ENCODE results near the gene HRH1. TPM values are rescaled to one million over a fixed set of nuclear protein-coding genes. Genes with fewer than 3 reads are reported as not detected.
A peak's percentile ranks its signal among the peaks of the same experiment; 100 is the strongest.

HRH1 gene
- total RNA-seq, 1 experiment from 2014 or later: 7.0 TPM

DNA sequence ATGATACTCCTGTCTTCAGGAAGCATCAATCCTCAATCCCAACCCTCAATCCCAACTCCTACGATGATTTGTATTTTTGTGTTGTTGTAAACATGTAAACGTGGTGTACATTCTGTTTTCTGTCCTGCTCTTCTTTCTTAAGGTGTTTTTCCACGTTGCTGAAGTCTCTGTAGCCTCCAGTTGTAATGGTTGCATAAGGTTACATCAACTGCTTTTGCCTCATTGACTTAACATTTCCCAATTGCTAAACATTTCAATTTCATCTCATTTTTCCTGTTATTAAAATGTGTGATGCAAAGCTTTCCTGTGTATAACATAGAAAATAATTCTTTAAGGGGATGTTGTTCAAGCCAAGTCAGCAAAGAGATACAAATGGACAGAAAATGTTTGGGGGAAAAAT, 33.4 kb downstream of the HRH1 start:
- DNase-seq (ENCODE audit: low read depth, low spot score) (no peak), ATAC-seq (no peak)
- no TSS peak for BruUV-seq (replicated peaks)
- Histone ChIP-seq H3K9me2 (ENCODE audit: insufficient read depth) (no peaks in the 10 kb centered on the region), H4K20me1 (ENCODE audit: insufficient read depth) (no peaks in the 10 kb centered on the region), H3K9me3 (ENCODE audit: control insufficient read depth in 1 of 2, insufficient read depth in 1 of 2, low read depth in 1 of 2, low read length in 2 of 2) (no peaks in the 10 kb centered on the region), H2AFZ (ENCODE audit: low read depth, low read length, poor library complexity, severe bottlenecking) (no peak overlapping the region), H3K9ac (ENCODE audit: low read length) (no peak overlapping the region), H3K4me3 (replicated peaks in 1 of 2; ENCODE audit: low read depth in 1 of 2, low read length in 2 of 2) (no peak overlapping the region), H3K4me1 (ENCODE audit: control insufficient read depth in 1 of 2, insufficient read depth in 2 of 2, low read length in 2 of 2) (peaks cover 27 to 41% of the 10 kb centered on the region in 2 experiments), H3K36me3 (ENCODE audit: control insufficient read depth in 1 of 2, insufficient read depth in 2 of 2, low read length in 2 of 2) (no peaks in the 10 kb centered on the region), H3K27me3 (ENCODE audit: insufficient read depth, low read length) (no peaks in the 10 kb centered on the region), H3K4me2 (ENCODE audit: low read length) (no peak overlapping the region), H3K27ac (ENCODE audit: low read depth, low read length) (no peak overlapping the region), H3K79me2 (ENCODE audit: insufficient read depth, low read length) (no peaks in the 10 kb centered on the region)
- TF ChIP-seq CEBPB (IDR thresholded peaks at IDR 0.05; ENCODE audit: low read depth) (peak; percentile 51; the same call in 1 of the 2 replicates), EGR1 (IDR thresholded peaks at IDR 0.05; ENCODE audit: low read depth) (no peak)
- intact Hi-C loops (cut with micrococcal nuclease): no loop called here
- ChIA-PET CTCF (no interaction called here), POLR2A (no interaction called here), RAD21 (ENCODE audit: low non-redundant PET in 1 of 2, low total read pairs in 2 of 2, uncharacterized antibody in 2 of 2, unreplicated experiment in 2 of 2) (no interaction called here)

DNA sequence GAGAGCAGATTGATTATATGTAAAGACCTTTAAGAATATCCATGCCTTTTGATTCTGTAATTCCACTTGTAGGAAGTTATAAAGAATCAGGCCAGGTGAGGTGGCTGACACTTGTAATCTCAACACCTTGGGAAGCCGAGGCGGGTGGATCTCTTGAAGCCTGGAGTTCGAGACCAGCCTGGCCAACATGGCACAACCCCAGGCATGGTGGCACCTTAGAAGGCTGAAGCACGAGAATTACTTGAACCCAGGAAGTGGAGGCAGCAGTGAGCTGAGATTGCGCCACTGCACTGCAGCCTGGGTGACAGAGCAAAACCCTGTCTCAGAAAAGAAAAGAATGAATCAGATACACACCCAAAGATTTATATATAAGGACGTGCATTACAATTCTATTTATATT, 33.9 kb downstream of the HRH1 start:
- no peak for ATAC-seq
- peaks cover 27 to 40% of the 10 kb centered on the region in 2 experiments for H3K4me1 ChIP-seq (ENCODE audit: control insufficient read depth in 1 of 2, insufficient read depth in 2 of 2, low read length in 2 of 2)
- no peak overlapping the region for H3K27ac ChIP-seq (ENCODE audit: low read depth, low read length)
- no peak overlapping the region for H2AFZ ChIP-seq (ENCODE audit: low read depth, low read length, poor library complexity, severe bottlenecking)
- H3K9me2 ChIP-seq (ENCODE audit: insufficient read depth): no peaks in the 10 kb centered on the region
- no peaks in the 10 kb centered on the region for H3K36me3 ChIP-seq (ENCODE audit: control insufficient read depth in 1 of 2, insufficient read depth in 2 of 2, low read length in 2 of 2)
- POLR2A ChIA-PET: no interaction called here
- CTCF ChIA-PET: no interaction called here
- no peaks in the 10 kb centered on the region for H3K9me3 ChIP-seq (ENCODE audit: control insufficient read depth in 1 of 2, insufficient read depth in 1 of 2, low read depth in 1 of 2, low read length in 2 of 2)
- no peaks in the 10 kb centered on the region for H3K79me2 ChIP-seq (ENCODE audit: insufficient read depth, low read length)
- no TSS peak for BruUV-seq (replicated peaks)
- no peaks in the 10 kb centered on the region for H3K27me3 ChIP-seq (ENCODE audit: insufficient read depth, low read length)
- no peak overlapping the region for H3K4me3 ChIP-seq (replicated peaks in 1 of 2; ENCODE audit: low read depth in 1 of 2, low read length in 2 of 2)
- H3K9ac ChIP-seq (ENCODE audit: low read length): no peak overlapping the region
- no peaks in the 10 kb centered on the region for H4K20me1 ChIP-seq (ENCODE audit: insufficient read depth)
- no peak for DNase-seq (ENCODE audit: low read depth, low spot score)
- TF ChIP-seq CEBPB (IDR thresholded peaks at IDR 0.05; ENCODE audit: low read depth) (peak; percentile 43; the same call in 1 of the 2 replicates), SIN3A (IDR thresholded peaks at IDR 0.05; ENCODE audit: low read depth) (no peak)
- H3K4me2 ChIP-seq (ENCODE audit: low read length): no peak overlapping the region
- RAD21 ChIA-PET (ENCODE audit: low non-redundant PET in 1 of 2, low total read pairs in 2 of 2, uncharacterized antibody in 2 of 2, unreplicated experiment in 2 of 2): no interaction called here
- intact Hi-C loops (cut with micrococcal nuclease): no loop called here

- H3K4me3 ChIP-seq (replicated peaks in 1 of 2; ENCODE audit: low read depth in 1 of 2, low read length in 2 of 2): no peak overlapping the region
- no peaks in the 10 kb centered on the region for H3K9me3 ChIP-seq (ENCODE audit: control insufficient read depth in 1 of 2, insufficient read depth in 1 of 2, low read depth in 1 of 2, low read length in 2 of 2)
- ChIA-PET RAD21 (ENCODE audit: low non-redundant PET in 1 of 2, low total read pairs in 2 of 2, uncharacterized antibody in 2 of 2, unreplicated experiment in 2 of 2) (no interaction called here), CTCF (interaction anchor here (1.4 kb wide), 1 partner anchor 11 kb away, joined by 6 read pairs; no protein-coding TSS in a partner anchor), POLR2A (interaction anchor here (1.7 kb wide), 1 partner anchor 18 kb away, joined by 3 read pairs; no protein-coding TSS in a partner anchor)
- H4K20me1 ChIP-seq (ENCODE audit: insufficient read depth): no peaks in the 10 kb centered on the region
- no peaks in the 10 kb centered on the region for H3K27me3 ChIP-seq (ENCODE audit: insufficient read depth, low read length)
- no peak overlapping the region for H3K4me2 ChIP-seq (ENCODE audit: low read length)
- peaks cover 0 to 24% of the 10 kb centered on the region in 2 experiments; a peak in 2 of 4 replicates for H3K4me1 ChIP-seq (ENCODE audit: control insufficient read depth in 1 of 2, insufficient read depth in 2 of 2, low read length in 2 of 2)
- no peak overlapping the region for H3K27ac ChIP-seq (ENCODE audit: low read depth, low read length)
- no peaks in the 10 kb centered on the region for H3K9me2 ChIP-seq (ENCODE audit: insufficient read depth)
- no peak for ATAC-seq
- BruUV-seq (replicated peaks): no TSS peak
- TF ChIP-seq, protein P1, sequence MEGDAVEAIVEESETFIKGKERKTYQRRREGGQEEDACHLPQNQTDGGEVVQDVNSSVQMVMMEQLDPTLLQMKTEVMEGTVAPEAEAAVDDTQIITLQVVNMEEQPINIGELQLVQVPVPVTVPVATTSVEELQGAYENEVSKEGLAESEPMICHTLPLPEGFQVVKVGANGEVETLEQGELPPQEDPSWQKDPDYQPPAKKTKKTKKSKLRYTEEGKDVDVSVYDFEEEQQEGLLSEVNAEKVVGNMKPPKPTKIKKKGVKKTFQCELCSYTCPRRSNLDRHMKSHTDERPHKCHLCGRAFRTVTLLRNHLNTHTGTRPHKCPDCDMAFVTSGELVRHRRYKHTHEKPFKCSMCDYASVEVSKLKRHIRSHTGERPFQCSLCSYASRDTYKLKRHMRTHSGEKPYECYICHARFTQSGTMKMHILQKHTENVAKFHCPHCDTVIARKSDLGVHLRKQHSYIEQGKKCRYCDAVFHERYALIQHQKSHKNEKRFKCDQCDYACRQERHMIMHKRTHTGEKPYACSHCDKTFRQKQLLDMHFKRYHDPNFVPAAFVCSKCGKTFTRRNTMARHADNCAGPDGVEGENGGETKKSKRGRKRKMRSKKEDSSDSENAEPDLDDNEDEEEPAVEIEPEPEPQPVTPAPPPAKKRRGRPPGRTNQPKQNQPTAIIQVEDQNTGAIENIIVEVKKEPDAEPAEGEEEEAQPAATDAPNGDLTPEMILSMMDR (IDR thresholded peaks at IDR 0.05 in 2 of 3, conservative IDR thresholded peaks at IDR 0.05 in 1 of 3; ENCODE audit: borderline replicate concordance in 1 of 3, insufficient read depth in 1 of 3, low read depth in 2 of 3, low read length in 2 of 3): no peak
- TF ChIP-seq YY1 (IDR thresholded peaks at IDR 0.05; ENCODE audit: extremely low read depth, insufficient replicate concordance, low read depth, low read length) (no peak), TCF7L2 (IDR thresholded peaks at IDR 0.05; ENCODE audit: borderline replicate concordance, extremely low read depth, insufficient read depth, insufficient read length) (no peak), JUND (IDR thresholded peaks at IDR 0.05) (no peak), ZNF274 (IDR thresholded peaks at IDR 0.05; ENCODE audit: low read depth, low read length) (no peak), RAD21 (IDR thresholded peaks at IDR 0.05; ENCODE audit: low read depth) (no peak), EZH2 (IDR thresholded peaks at IDR 0.05) (no peak), FOSL1 (IDR thresholded peaks at IDR 0.05; ENCODE audit: low read depth) (no peak)
- no peak overlapping the region for H2AFZ ChIP-seq (ENCODE audit: low read depth, low read length, poor library complexity, severe bottlenecking)
- no peak for DNase-seq (ENCODE audit: low read depth, low spot score)
- no peak overlapping the region for H3K9ac ChIP-seq (ENCODE audit: low read length)
- H3K79me2 ChIP-seq (ENCODE audit: insufficient read depth, low read length): peaks cover 5% of the 10 kb centered on the region; the same call in 1 of the 2 replicates
- peaks cover 0 to 6% of the 10 kb centered on the region in 2 experiments; a peak in 1 of 4 replicates for H3K36me3 ChIP-seq (ENCODE audit: control insufficient read depth in 1 of 2, insufficient read depth in 2 of 2, low read length in 2 of 2)
- intact Hi-C loops (cut with micrococcal nuclease): no loop called here
Observed at GRCh38 chr3:11195201-11195600, 40.9 kb downstream of the HRH1 start.

All from HCT116 (cell line).